Uterus (tissue), 4 donors: ENCODE results near the gene BTLA. TPM values are rescaled to one million over a fixed set of nuclear protein-coding genes. Genes with fewer than 3 reads are reported as not detected.

Experiments
- DNase-seq, 2 donors: peaks; one replicate each; pipeline ENCODE4 v3.0.0-alpha.2; 2019 to 2020
- H3K27ac ChIP-seq, 2 donors: fragments of 200-600 bp; sonication (generic); 1 replicate in 1 of 2; 2 replicates in 1 of 2; pipeline ENCODE4 v1.5.1; 2016 to 2018
- H3K27me3 ChIP-seq, 2 donors: fragments of 200-600 bp; sonication (generic); one replicate each; pipeline ENCODE4 v1.5.1; 2018 to 2019; ENCODE audit warnings: control low read depth in 1 of 2
- H3K36me3 ChIP-seq, 2 donors: fragments of 200-600 bp; sonication (generic); one replicate each; pipeline ENCODE4 v1.5.1; 2019; ENCODE audit warnings: control low read depth in 1 of 2
- H3K4me1 ChIP-seq, 2 donors: fragments of 200-600 bp; sonication (generic); one replicate each; pipeline ENCODE4 v1.5.1; 2018 to 2019; ENCODE audit warnings: control low read depth in 1 of 2
- H3K4me3 ChIP-seq, 2 donors: fragments of 200-600 bp; sonication (generic); 1 replicate in 1 of 2; 2 replicates in 1 of 2; pipeline ENCODE4 v1.5.1; 2018 to 2019; ENCODE audit warnings: mild to moderate bottlenecking in 1 of 2
- H3K9me3 ChIP-seq, 2 donors: fragments of 200-600 bp; sonication (generic); one replicate each; pipeline ENCODE4 v1.5.1; 2019; ENCODE audit warnings: control low read depth in 1 of 2
- POLR2A ChIP-seq, 2 donors: fragments of 450-650 bp; IDR thresholded peaks; one replicate each; pipeline ENCODE4 v1.6.1; 2016; ENCODE audit warnings: antibody characterized with exemption in 2 of 2, mild to moderate bottlenecking in 1 of 2, moderate library complexity in 1 of 2
- intact Hi-C: fragments of 100-400 bp; cut with DNase I; formaldehyde crosslinking; loops from one replicate; pipeline ENCODE4 v1.15.1; 2023; ENCODE audit warnings: low total_unique reads
- total RNA-seq, 4 donors: library from RNA; depleted of rRNA in 3 of 4; stranded (reverse); fragments of >200 nt in 3 of 4; gene quantifications; one replicate each; pipeline versions ENCODE4 v1.1.0 to v1.2.4, GENCODE V29; 2014 to 2023
- TF ChIP-seq, protein P1 (sequence below), 4 experiments: fragments of 200-600 bp in 2 of 4; fragments of 450-650 bp in 2 of 4; sonication (generic) in 2 of 4; IDR thresholded peaks; one replicate each; pipeline ENCODE4 v1.5.1; 2016 to 2019; ENCODE audit warnings: antibody characterized with exemption in 4 of 4, mild to moderate bottlenecking in 2 of 4, moderate library complexity in 1 of 4
- donor health status: DM: yes; HTN: yes; CAD: no.

BTLA gene
- total RNA-seq, 4 donors from 2014 or later = 0.62 to 0.70 TPM; not detected in 2

DNA sequence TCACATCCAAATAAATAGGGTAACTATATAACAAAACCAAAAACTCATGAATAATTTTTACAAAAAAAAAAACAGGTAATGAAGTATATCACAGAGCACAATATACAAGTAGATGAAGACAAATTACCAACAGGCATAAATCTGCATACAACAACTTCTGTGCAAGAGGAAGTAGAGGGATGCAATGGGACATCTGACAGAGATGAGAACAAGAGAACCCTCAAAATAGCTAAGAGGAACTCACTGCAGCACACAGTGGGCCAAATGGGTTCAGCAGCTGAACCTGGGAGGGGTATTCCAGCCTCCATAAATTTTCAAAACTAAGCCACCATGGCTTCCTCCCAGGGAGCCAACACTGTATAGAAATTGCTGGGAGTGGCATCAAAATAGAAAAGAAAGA is 9.6 kb upstream of the BTLA start:
- no peaks in the 10 kb centered on the region for H3K36me3 ChIP-seq
- TF ChIP-seq, protein P1, sequence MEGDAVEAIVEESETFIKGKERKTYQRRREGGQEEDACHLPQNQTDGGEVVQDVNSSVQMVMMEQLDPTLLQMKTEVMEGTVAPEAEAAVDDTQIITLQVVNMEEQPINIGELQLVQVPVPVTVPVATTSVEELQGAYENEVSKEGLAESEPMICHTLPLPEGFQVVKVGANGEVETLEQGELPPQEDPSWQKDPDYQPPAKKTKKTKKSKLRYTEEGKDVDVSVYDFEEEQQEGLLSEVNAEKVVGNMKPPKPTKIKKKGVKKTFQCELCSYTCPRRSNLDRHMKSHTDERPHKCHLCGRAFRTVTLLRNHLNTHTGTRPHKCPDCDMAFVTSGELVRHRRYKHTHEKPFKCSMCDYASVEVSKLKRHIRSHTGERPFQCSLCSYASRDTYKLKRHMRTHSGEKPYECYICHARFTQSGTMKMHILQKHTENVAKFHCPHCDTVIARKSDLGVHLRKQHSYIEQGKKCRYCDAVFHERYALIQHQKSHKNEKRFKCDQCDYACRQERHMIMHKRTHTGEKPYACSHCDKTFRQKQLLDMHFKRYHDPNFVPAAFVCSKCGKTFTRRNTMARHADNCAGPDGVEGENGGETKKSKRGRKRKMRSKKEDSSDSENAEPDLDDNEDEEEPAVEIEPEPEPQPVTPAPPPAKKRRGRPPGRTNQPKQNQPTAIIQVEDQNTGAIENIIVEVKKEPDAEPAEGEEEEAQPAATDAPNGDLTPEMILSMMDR (IDR thresholded peaks at IDR 0.05) = no peak
- TF ChIP-seq POLR2A (IDR thresholded peaks at IDR 0.05) = no peak
- intact Hi-C loops = no loop called here
- no peaks in the 10 kb centered on the region for H3K4me1 ChIP-seq
- H3K27me3 ChIP-seq = no peaks in the 10 kb centered on the region
- no peak overlapping the region for H3K4me3 ChIP-seq
- no peak for DNase-seq
- H3K27ac ChIP-seq = no peak overlapping the region
- H3K9me3 ChIP-seq = no peaks in the 10 kb centered on the region

DNA sequence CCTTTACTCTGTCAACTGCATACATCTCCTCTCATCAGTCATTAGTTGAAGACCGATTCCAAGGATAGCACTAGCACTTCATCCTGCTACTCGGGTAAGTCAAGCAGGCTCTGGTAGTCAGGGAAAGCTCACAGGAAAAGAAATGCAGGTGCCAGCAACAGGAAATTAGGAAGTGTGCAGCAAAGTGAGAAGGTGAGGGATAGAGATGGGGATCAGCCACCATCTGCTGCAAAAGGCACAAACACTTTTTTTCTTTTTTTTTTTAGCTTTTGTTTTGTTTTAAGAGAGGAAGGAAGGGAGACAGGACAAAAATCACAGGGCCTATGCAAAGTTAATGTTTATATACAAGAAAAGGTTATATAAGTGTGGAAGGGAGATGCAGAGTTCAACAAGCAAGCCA is 9.0 kb upstream of the BTLA start:
- no peak for DNase-seq
- intact Hi-C loops = no loop called here
- H3K27me3 ChIP-seq = no peaks in the 10 kb centered on the region
- no peak overlapping the region for H3K27ac ChIP-seq
- no peaks in the 10 kb centered on the region for H3K36me3 ChIP-seq
- H3K9me3 ChIP-seq = no peaks in the 10 kb centered on the region
- TF ChIP-seq, protein P1 (IDR thresholded peaks at IDR 0.05) = no peak
- TF ChIP-seq POLR2A (IDR thresholded peaks at IDR 0.05) = no peak
- no peaks in the 10 kb centered on the region for H3K4me1 ChIP-seq
- no peak overlapping the region for H3K4me3 ChIP-seq

DNA sequence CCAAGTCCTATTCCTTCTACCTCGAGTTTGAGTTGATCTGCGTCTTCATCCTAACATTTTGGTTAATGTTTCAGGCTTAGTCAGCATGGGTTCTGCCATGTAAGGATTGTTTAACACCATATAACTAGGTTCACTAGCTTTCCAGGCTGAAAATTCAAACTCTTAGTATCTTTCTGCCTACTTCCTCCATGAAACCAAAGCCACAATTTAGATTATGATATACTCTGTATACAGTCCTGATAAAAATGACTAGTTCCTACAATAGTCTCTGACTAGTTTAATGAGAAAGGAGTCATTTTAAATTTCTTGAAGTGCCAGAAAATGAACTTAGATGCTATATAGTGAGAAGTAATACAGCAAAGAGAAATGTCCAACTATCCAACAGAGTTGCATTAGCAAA is 6.6 kb upstream of the BTLA start:
- no peaks in the 10 kb centered on the region for H3K27me3 ChIP-seq
- intact Hi-C loops = no loop called here
- DNase-seq = no peak
- TF ChIP-seq, protein P1 (IDR thresholded peaks at IDR 0.05) = no peak
- no peak for TF ChIP-seq POLR2A (IDR thresholded peaks at IDR 0.05)
- no peaks in the 10 kb centered on the region for H3K4me1 ChIP-seq
- no peak overlapping the region for H3K4me3 ChIP-seq
- H3K27ac ChIP-seq = no peak overlapping the region
- H3K36me3 ChIP-seq = no peaks in the 10 kb centered on the region
- no peaks in the 10 kb centered on the region for H3K9me3 ChIP-seq

DNA sequence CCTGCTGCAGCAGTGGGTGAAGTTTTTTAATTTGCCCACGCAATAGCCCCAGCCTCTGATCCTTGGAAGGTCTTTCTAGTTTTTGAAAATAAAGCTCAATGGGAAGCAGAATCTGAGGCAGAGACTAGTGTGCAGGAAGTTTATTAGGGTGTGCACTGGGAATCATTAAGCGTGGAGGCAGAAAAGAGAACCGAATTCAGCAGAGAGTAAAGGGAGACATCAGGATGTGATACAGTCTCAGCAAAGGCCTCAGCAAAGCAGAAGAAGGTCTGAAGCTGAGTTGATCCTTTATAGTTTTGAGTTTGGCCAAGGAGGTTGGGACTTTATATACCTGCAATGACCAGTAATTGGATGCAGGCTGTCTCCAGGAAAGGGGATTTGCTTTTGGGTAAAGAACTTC is 4.9 kb upstream of the BTLA start:
- Histone ChIP-seq H3K27me3 (no peaks in the 10 kb centered on the region), H3K4me1 (no peaks in the 10 kb centered on the region), H3K36me3 (no peaks in the 10 kb centered on the region), H3K27ac (no peak overlapping the region), H3K4me3 (no peak overlapping the region), H3K9me3 (no peaks in the 10 kb centered on the region)
- intact Hi-C loops = no loop called here
- no peak for TF ChIP-seq POLR2A (IDR thresholded peaks at IDR 0.05)
- TF ChIP-seq, protein P1 (IDR thresholded peaks at IDR 0.05) = no peak
- DNase-seq = no peak

GRCh38 chr3:112503304-112503972 is 4.2 kb upstream of the BTLA start:
- Histone ChIP-seq H3K27ac (no peak overlapping the region), H3K4me3 (no peak overlapping the region), H3K4me1 (no peaks in the 10 kb centered on the region), H3K36me3 (no peaks in the 10 kb centered on the region), H3K27me3 (no peaks in the 10 kb centered on the region), H3K9me3 (no peaks in the 10 kb centered on the region)
- intact Hi-C loops = no loop called here
- TF ChIP-seq, protein P1 (IDR thresholded peaks at IDR 0.05) = no peak
- TF ChIP-seq POLR2A (IDR thresholded peaks at IDR 0.05) = no peak
- DNase-seq = no peak
